ENCODE results near the gene PPM1H.
A peak's percentile ranks its signal among the peaks of the same experiment; 100 is the strongest.

The PPM1H gene

DNA sequence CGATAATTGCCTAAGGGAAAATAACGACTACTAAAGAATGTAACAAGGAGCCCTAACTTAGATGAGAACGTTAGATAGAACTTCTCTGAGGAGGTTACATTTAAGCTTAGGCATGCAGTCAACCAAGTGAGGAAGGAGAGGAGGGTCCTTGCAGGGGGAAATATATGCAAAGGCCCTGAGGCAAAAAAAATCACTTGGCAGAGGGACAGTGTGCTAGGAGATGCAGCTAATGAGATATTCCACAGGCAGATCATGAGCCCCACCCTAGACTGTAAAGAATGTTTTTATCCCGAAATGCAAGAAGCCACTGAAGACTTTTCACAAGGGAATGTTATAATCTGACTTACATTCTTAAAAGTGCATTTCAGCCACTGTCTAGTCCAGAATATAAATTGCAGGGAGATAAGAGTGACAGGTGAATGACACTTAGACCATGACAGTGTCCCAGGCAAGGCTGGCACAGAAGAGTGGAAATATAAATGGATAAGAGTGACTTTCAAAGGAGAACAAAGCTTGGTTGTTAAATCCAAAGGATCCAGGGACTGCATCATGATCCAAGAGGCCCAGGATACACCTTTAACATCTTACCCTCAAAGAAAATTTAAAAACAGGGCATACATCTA is 61.0 kb downstream of the PPM1H start:
- no peak for DNase-seq (ENCODE audit: low spot score)

- DNase-seq (ENCODE audit: low spot score) = peak; percentile 73
These were observed 61.7 kb downstream of the PPM1H start for GRCh38 chr12:62873116-62873825.

- no peak for DNase-seq (ENCODE audit: low spot score)
These were observed 66.1 kb downstream of the PPM1H start for GRCh38 chr12:62868820-62869219.

- DNase-seq (ENCODE audit: low spot score) = peak; percentile 83
These were observed 68.4 kb downstream of the PPM1H start for GRCh38 chr12:62866451-62867082.

- DNase-seq (ENCODE audit: low spot score) = no peak
These were observed 69.0 kb downstream of the PPM1H start for GRCh38 chr12:62865937-62866336.

DNA sequence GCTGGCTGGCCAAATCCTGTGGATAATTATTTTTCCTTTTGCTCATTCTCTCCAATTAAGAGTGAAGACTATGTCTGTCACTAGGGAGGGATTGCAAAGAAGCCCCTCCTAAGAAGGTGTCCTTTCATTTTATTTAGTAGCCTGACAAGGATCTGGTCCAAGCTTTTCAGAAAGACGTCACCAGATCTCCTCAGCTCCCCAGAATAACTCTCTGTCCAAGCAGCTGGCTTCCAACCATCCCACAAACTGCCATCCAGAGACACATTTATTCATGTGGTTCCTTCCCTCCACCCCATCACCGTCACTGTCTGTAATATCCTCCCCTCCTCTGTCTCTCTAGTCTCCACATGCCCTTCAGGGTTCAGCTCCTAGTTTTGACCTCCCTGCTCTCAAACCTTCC is 69.9 kb downstream of the PPM1H start:
- no peak for DNase-seq (ENCODE audit: low spot score)

GRCh38 chr12:62862259-62862881 is 72.6 kb downstream of the PPM1H start:
- DNase-seq (ENCODE audit: low spot score) = peak; percentile 37

GRCh38 chr12:62861586-62861985 is 73.4 kb downstream of the PPM1H start:
- no peak for DNase-seq (ENCODE audit: low spot score)

DNA sequence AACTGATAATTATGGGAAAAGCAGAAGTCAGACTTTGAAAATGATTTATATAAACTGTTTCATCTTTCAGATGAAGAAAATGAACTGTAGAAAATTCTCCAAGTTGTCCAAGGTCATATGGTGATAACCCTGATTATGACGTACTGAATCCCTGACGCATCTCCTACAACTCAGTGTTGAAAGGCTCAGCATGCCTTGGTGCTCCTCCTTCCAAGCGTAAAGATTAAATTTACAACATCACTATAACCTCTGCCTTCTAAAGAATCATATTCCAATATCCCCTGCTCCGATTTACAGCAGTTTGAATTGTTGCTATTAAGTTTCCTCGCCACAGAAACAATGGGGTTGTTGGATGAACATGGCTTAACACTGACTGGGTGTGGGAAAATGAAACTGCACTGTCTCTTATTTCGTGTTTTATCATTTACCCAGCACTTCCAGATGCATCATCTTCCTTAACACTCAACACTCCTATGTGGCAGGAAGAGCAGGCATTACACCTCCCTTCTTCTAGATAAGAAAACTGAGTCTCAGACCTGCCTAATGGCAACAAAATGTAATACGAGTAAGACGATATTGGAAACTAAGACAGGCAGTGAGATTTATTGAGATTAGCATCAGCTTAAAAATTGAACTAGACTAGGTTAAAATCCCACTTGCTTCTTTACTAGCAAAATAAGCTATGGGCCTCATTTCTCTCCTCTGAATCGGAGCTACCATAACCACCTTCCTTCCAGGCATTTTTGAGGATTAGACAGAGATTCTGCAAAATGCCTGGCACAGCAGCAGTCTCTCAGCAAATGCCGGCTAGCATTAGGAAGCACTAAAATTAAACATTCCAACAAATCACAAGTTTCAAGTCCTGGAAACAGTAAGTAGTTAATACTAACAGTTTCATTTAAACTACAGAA is 74.2 kb downstream of the PPM1H start:
- DNase-seq (ENCODE audit: low spot score) = no peak

DNA sequence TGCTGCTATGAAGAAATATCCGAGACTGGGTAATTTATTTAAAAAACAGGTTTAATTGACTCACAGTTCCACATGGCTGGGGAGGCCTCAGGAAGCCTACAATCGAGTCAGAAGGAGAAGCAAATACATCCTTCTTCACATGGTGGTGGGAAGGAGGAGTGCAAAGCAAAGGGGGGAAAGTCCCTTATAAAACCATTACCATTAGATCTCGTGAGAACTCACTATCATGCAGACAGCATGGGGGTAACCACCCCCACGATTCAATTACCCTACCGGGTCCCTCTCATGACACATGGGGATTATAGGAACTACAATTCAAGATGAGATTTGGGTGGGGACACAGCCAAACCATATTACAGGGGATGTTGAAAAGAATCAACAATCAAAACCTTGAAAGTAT is 74.9 kb downstream of the PPM1H start:
- DNase-seq (ENCODE audit: low spot score) = no peak

DNA sequence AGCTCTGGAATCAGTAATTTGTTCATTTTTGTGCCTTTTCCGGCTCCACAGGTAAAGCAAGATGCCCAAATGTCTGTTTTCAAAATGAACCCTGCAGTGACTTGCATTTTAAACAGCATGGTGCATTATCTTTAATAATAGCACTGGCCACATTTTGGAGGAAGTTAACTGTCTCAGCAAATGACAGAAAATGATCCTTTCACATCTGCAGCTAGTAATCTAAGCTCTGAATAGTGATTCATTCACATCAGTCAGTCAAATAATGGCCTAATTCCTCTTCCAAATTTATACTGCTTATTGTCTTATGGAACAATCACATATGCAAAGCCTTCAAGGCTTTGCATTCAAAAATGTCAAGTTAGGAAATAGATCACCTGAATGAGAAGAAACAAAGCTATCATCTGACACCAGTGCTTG is 75.6 kb downstream of the PPM1H start:
- no peak for DNase-seq (ENCODE audit: low spot score)

DNA sequence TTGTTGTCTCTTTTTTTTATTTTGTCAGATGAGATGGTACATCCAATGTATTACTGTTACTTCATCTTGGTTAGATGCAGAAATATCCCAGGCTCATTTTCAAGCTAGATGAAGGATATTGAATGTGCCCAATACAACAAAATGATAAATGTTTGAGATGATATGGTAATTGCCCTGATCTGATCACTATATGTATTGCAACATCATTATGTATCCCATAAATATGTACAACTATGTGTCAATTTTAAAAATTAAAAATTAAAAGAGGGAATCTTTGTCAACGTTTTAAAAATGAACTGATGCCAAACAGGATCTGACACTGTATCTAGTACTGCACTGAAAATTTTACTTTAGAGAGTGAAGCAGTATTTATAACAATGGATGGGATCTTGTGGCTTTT is 78.5 kb downstream of the PPM1H start:
- no peak for DNase-seq (ENCODE audit: low spot score)

DNA sequence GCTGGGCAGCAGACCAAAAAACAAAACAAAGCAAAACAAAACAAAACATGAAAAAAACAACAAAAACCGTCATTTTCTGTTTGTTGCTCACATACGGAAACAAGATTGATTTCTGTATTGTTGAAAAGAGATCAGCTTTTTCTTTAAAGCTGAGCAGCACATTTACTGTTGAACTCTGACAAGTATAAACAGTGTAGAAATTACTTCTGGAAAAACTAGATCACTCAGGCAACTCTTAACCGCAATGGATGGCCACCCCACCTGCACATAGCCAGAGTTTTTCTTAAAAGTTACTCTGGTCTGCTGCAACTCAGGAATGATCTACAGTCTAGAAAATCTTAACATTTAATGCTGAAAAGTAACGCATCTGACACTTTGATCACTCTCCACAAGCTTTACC is 80.9 kb downstream of the PPM1H start:
- DNase-seq (ENCODE audit: low spot score) = no peak

- no peak for DNase-seq (ENCODE audit: low spot score)
These were observed 85.6 kb downstream of the PPM1H start for GRCh38 chr12:62849398-62849797.

GRCh38 chr12:62848418-62848817 is 86.5 kb downstream of the PPM1H start:
- peak; percentile 99 for DNase-seq (ENCODE audit: low spot score)

- peak; percentile 72 for DNase-seq (ENCODE audit: low spot score)
These were observed 87.2 kb downstream of the PPM1H start for GRCh38 chr12:62847709-62848108.

DNA sequence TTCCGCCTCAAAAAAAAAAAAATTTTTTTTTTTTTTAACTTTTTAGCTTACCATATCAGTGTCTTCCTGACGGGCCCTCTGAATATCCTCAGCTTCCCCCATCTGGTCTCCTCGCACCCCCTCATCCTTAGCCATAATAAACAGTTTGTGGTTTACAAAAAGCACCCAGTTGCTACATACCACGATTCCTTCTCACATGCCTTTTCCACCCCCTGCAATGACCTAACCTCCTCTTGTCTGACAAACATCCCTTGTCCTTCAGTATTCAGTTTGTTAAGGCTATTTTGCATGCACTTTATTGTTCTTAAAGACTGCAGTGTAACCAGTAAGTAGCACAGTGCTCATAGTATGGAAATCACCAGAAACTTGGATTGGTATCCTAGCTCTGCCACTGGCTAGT is 88.5 kb downstream of the PPM1H start:
- DNase-seq (ENCODE audit: low spot score) = peak; percentile 83

DNA sequence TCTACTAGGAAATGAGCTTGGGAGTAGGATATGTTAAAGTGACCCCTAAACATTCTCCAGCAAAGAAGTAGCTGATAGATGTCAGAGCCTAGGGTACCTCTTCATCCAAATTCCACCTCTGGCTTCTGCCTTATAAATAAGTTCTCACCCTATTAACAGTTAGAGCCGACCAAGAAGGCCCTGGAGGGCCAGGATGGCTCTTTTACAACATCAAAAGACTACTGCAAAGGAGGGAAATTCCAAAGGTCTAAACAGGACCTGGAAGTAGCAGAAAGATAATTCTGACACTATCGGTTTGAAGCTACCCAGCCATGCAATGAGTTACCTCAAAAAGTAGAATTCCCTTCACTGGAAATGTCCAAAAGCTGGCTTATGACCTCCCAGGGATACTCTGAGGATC is 90.0 kb downstream of the PPM1H start:
- DNase-seq (ENCODE audit: low spot score) = no peak

- DNase-seq (ENCODE audit: low spot score) = no peak
These were observed 91.2 kb downstream of the PPM1H start for GRCh38 chr12:62843716-62844115.

GRCh38 chr12:62841846-62842245 is 93.1 kb downstream of the PPM1H start:
- DNase-seq (ENCODE audit: low spot score) = no peak

DNA sequence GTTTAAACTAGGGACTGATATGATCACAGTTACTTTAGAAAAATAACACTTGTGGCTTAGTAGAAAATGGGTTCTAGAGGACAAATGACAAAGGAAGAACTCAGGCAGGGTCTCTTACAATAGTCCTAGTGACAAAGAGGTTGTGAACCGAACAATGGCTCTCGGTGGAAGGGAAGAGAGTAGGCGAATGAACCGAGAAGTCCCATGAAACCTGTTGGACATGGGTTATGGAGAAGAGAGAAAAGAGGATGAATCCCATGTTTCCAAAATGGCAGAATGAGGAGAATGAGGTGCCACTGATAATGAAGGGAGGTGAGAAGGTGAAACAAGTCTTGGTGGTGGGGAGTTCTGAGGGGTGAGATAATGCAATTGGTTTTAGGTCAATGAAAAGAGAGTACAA is 94.1 kb downstream of the PPM1H start:
- DNase-seq (ENCODE audit: low spot score) = no peak

Data from kidney tubule cell (primary cell).